Measurements from ENCODE around the gene RBMS3.

DNA sequence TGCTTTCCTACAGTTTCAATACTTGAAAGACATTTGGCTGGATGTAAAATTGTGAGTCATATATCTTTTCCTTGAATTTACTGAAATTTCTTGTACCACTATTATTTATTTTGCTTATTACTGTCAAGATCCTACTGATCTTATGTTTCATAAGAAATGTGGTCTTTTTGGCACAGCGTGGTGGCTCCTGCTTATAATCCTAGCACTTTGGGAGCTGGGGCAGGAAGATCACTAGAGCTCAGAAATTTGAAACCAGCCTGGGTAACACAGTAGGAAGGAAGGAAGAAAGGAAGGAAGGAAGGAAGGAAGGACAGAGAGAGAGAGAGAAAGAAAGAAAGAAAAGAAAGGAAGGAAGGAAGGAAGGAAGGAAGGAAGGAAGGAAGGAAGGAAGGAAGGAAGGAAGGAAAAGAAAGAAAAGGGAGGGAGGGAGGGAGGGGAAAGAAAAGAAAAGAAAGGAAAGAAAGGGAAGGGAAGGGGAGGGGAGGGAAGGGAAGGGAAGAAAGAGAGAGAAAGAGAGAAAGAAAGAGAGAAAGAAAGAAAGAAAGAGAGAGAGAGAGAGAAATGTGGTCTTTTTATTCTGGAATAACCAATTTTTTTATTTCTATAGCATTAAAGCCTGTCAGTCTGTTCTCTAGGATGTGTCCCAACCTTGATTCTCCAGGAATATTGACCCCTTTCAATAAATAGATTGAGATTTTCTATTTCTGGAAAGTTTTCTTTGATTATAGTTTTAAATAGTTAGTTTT is 753.5 kb downstream of the RBMS3 start:
- TF ChIP-seq, protein P1, sequence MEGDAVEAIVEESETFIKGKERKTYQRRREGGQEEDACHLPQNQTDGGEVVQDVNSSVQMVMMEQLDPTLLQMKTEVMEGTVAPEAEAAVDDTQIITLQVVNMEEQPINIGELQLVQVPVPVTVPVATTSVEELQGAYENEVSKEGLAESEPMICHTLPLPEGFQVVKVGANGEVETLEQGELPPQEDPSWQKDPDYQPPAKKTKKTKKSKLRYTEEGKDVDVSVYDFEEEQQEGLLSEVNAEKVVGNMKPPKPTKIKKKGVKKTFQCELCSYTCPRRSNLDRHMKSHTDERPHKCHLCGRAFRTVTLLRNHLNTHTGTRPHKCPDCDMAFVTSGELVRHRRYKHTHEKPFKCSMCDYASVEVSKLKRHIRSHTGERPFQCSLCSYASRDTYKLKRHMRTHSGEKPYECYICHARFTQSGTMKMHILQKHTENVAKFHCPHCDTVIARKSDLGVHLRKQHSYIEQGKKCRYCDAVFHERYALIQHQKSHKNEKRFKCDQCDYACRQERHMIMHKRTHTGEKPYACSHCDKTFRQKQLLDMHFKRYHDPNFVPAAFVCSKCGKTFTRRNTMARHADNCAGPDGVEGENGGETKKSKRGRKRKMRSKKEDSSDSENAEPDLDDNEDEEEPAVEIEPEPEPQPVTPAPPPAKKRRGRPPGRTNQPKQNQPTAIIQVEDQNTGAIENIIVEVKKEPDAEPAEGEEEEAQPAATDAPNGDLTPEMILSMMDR (IDR thresholded peaks at IDR 0.05), result no peak
- TF ChIP-seq POLR2A (IDR thresholded peaks at IDR 0.05), result no peak
- no peak for TF ChIP-seq POLR2AphosphoS5 (IDR thresholded peaks at IDR 0.05)
